ENCODE data around the gene PCDHA1. TPM values are rescaled to one million over a fixed set of nuclear protein-coding genes. Genes with fewer than 3 reads are reported as not detected.
"Not testable (repeated sequence)": the region's sequence is repeated elsewhere in the genome, so short reads cannot be mapped to it uniquely, and the experiment has no call there.

Gene PCDHA1
- total and polyA plus RNA-seq, 10 donors: 0.05 TPM; not detected in 9

DNA sequence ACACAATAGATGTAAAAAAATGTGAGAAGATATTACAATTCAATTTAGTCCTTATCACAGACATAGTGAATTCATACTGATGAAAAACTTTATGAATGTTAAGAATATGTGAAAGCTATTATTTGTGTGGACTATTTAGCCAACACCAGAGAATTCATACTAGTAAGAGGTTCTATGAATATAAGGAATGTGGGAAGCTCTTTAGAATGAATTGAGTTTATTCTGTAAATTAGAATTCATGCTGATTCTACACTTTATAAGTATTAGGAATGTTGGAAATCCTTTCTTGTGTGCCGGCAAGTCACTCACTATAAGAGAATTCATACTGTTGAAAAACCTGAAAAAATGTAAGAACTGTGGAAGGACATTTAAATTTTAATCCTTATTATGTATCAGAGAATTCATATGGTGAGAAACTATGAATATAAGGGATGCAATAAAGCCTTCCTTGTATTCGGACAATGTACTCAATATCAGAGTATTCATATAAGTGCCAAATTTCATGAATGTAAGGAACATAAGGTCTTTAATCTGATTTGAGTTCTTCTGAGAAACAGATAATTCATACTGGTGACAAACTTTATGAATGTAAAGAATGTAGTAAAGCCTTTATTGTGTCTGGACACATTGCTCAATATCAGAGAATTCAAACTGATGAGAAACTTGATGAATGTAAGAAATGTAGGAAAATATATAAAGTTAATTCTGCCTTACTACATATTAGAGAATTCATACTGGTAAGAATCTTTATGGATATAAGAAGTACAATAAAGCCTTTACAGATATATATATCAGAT is 21.6 kb upstream of the PCDHA1 start:
- WGBS, 5 donors: 82 to 94% (median 91%) methylated on average over 2 of the region's 2 CpGs
- Histone ChIP-seq H3K9me3 (peaks cover 58 to 100% (median 99%) of the 10 kb centered on the region in 8 donors), H3K4me3 (no peak overlapping the region), H3K36me3 (no peaks in the 10 kb centered on the region), H3K27ac (no peak overlapping the region), H3K27me3 (replicated peaks in 1 of 7) (no peaks in the 10 kb centered on the region), H3K4me1 (no peaks in the 10 kb centered on the region)
- TF ChIP-seq, protein P1, sequence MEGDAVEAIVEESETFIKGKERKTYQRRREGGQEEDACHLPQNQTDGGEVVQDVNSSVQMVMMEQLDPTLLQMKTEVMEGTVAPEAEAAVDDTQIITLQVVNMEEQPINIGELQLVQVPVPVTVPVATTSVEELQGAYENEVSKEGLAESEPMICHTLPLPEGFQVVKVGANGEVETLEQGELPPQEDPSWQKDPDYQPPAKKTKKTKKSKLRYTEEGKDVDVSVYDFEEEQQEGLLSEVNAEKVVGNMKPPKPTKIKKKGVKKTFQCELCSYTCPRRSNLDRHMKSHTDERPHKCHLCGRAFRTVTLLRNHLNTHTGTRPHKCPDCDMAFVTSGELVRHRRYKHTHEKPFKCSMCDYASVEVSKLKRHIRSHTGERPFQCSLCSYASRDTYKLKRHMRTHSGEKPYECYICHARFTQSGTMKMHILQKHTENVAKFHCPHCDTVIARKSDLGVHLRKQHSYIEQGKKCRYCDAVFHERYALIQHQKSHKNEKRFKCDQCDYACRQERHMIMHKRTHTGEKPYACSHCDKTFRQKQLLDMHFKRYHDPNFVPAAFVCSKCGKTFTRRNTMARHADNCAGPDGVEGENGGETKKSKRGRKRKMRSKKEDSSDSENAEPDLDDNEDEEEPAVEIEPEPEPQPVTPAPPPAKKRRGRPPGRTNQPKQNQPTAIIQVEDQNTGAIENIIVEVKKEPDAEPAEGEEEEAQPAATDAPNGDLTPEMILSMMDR (IDR thresholded peaks at IDR 0.05 in 8 of 11, conservative IDR thresholded peaks at IDR 0.05 in 3 of 11): no peak
- TF ChIP-seq POLR2AphosphoS5 (IDR thresholded peaks at IDR 0.05): no peak
- no peak for TF ChIP-seq POLR2A (IDR thresholded peaks at IDR 0.05)
- DNase-seq: no peak
- intact Hi-C loops (cut with DNase I; ENCODE audit: low total_unique reads): no loop called here

DNA sequence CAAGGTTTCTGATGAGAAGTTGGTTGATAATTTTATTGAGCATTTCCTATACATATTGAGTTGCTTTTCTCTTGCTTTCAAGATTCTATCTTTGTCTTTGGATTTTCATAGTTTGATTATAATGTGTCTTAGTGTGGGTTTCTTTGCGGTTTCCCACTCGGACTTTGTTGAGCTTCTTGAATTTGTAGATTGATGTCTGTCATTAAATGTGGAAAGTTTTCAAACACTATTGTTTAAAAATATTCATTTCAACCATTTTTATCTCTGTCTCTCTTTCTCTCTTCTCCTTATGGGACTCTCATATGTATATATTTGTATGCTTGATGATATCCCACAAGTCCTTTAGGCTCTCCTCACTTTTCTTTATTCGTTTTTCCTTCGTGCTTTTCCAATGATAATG is 18.5 kb upstream of the PCDHA1 start:
- H3K27ac ChIP-seq: no peak overlapping the region
- H3K4me1 ChIP-seq: no peaks in the 10 kb centered on the region
- no peak for DNase-seq
- TF ChIP-seq POLR2AphosphoS5 (IDR thresholded peaks at IDR 0.05): no peak
- TF ChIP-seq POLR2A (IDR thresholded peaks at IDR 0.05): no peak
- TF ChIP-seq, protein P1 (IDR thresholded peaks at IDR 0.05 in 8 of 11, conservative IDR thresholded peaks at IDR 0.05 in 3 of 11): no peak
- WGBS, 5 donors: 83 to 90% (median 87%) methylated on average over 4 of the region's 4 CpGs
- peaks cover 54 to 100% (median 100%) of the 10 kb centered on the region in 8 donors for H3K9me3 ChIP-seq
- no peaks in the 10 kb centered on the region for H3K27me3 ChIP-seq (replicated peaks in 1 of 7)
- intact Hi-C loops (cut with DNase I; ENCODE audit: low total_unique reads): no loop called here
- H3K4me3 ChIP-seq: no peak overlapping the region
- H3K36me3 ChIP-seq: no peaks in the 10 kb centered on the region

DNA sequence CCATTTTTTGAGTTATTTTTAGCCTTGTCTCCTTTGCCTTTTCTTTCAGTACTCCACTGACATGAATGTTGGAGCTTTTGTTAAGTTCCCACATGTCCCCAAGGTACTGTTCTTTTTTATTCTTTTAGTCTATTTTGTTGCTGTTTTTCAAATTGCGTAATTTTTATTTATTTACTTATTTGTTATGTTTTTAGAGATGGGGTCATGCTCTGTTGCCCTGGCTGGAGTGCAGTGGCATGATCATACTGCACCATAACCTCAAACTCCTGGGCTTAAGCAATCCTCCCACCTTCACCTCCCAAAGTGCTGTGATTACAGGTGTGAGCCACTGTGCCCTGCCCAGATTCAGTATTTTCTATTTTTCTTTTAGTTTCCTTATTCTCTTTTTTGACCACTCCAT is 5.4 kb upstream of the PCDHA1 start:
- peaks cover 12 to 100% (median 99%) of the 10 kb centered on the region in 8 donors for H3K9me3 ChIP-seq

DNA sequence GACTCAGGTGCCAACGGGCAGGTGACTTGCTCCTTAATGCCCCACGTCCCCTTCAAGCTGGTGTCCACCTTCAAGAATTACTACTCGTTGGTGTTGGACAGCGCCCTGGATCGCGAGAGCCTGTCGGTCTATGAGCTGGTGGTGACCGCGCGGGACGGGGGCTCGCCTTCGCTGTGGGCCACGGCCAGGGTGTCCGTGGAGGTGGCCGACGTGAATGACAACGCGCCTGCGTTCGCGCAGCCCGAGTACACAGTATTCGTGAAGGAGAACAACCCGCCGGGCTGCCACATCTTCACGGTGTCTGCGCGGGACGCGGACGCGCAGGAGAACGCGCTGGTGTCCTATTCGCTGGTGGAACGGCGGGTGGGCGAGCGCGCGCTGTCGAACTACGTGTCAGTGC is 1.5 kb downstream of the PCDHA1 start:
- DNase-seq: peak; percentile 51
- H3K9me3 ChIP-seq: peaks cover 3 to 100% (median 98%) of the 10 kb centered on the region in 8 donors

More for the DNA sequence above, 5.4 kb upstream of the PCDHA1 start:
- no peak overlapping the region for H3K4me3 ChIP-seq
- no peaks in the 10 kb centered on the region for H3K36me3 ChIP-seq
- H3K27me3 ChIP-seq (replicated peaks in 1 of 7): peaks cover 0 to 21% (median 0%) of the 10 kb centered on the region in 7 donors
- no peak for DNase-seq
- 79 to 86% (median 81%) methylated on average over 1 of the region's 1 CpG for WGBS, 5 donors
- no peaks in the 10 kb centered on the region for H3K4me1 ChIP-seq
- TF ChIP-seq, protein P1 (IDR thresholded peaks at IDR 0.05 in 8 of 11, conservative IDR thresholded peaks at IDR 0.05 in 3 of 11): no peak
- TF ChIP-seq POLR2A (IDR thresholded peaks at IDR 0.05): no peak
- TF ChIP-seq POLR2AphosphoS5 (IDR thresholded peaks at IDR 0.05): no peak
- H3K27ac ChIP-seq: no peak overlapping the region
- intact Hi-C loops (cut with DNase I; ENCODE audit: low total_unique reads): no loop called here

DNA sequence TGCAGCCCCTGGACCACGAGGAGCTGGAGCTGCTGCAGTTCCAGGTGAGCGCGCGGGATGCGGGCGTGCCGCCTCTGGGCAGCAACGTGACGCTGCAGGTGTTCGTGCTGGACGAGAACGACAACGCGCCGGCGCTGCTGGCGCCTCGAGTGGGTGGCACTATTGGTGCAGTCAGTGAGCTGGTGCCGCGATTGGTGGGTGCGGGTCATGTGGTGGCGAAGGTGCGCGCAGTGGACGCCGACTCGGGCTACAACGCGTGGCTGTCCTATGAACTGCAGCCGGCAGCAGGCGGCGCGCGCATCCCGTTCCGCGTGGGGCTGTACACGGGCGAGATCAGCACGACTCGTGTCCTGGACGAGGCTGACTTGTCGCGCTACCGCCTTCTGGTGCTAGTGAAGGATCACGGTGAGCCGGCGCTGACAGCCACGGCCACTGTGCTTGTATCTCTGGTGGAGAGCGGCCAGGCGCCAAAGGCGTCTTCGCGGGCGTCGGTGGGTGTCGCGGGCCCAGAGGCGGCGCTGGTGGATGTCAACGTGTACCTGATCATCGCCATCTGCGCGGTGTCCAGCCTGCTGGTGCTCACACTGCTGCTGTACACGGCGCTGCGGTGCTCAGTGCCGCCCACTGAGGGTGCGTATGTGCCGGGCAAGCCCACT is 2.0 kb downstream of the PCDHA1 start:
- H3K9me3 ChIP-seq: peaks cover 3 to 100% (median 98%) of the 10 kb centered on the region in 8 donors
- H3K4me1 ChIP-seq; intact Hi-C loops (cut with DNase I; ENCODE audit: low total_unique reads); H3K36me3 ChIP-seq; H3K27ac ChIP-seq: not testable (repeated sequence)
- H3K27me3 ChIP-seq (replicated peaks in 1 of 7): peaks cover 0 to 80% (median 0%) of the 10 kb centered on the region in 7 donors
- 42 to 63% (median 53%) methylated on average over 27 to 70 of the region's 70 CpGs for WGBS, 5 donors
- peak overlapping the region in 1 of 8 donors; percentile 9 for H3K4me3 ChIP-seq
- peak; percentile 53 for DNase-seq

More for the DNA sequence above, 1.5 kb downstream of the PCDHA1 start:
- H3K36me3 ChIP-seq; H3K4me3 ChIP-seq; H3K27ac ChIP-seq; H3K4me1 ChIP-seq; intact Hi-C loops (cut with DNase I; ENCODE audit: low total_unique reads): not testable (repeated sequence)
- 42 to 71% (median 53%) methylated on average over 37 to 44 of the region's 44 CpGs for WGBS, 5 donors
- H3K27me3 ChIP-seq (replicated peaks in 1 of 7): peaks cover 0 to 79% (median 0%) of the 10 kb centered on the region in 7 donors

All from spleen (tissue), 11 donors.